DOHH2 (cell line): ENCODE data around the gene KDM6B.

Experiments
- CTCF ChIP-seq: fragments of 200-600 bp; sonication (generic); IDR thresholded peaks from one replicate; pipeline ENCODE4 v1.5.1; 2014; ENCODE audit warnings: antibody characterized with exemption, mild to moderate bottlenecking, low read depth, low read length; ENCODE audit not compliant: poor library complexity, severe bottlenecking
- EZH2phosphoT487 ChIP-seq: fragments of 200-600 bp; sonication (generic); IDR thresholded peaks from 2 replicates; pipeline ENCODE4 v1.6.1; 2017; ENCODE audit warnings: borderline replicate concordance, mild to moderate bottlenecking, antibody characterized with exemption, low read length, moderate library complexity, mixed read lengths

- TF ChIP-seq CTCF (no peak), EZH2phosphoT487 (no peak)
These were observed 19.1 kb downstream of the KDM6B start for GRCh38 chr17:7852919-7853690.
